ENCODE data around the gene THOC6.

DNA sequence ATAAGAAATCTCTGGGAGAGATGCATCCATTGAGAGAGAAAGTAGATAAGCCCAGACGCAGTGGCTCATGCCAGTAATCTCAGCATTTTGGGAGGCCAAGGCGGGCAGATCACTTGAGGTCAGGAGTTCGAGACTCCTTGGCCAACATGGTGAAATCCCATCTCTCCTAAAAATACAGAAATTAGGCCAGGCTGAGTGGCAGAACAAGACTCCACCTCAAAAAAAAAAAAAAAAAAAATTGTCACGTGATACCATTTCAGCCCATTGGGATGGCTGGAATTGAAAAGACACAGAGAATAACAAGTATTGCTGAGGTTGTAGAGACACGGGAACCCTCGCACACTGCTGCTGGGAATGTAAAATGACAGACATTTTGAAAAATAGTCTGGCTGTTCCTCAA is 38.7 kb downstream of the THOC6 start:
- TF ChIP-seq GATA2 (IDR thresholded peaks at IDR 0.05; ENCODE audit: low read depth, low read length) (no peak), GATA3 (IDR thresholded peaks at IDR 0.05; ENCODE audit: low read depth, low read length) (no peak)
